ENCODE data around the gene BRPF1.

Gene BRPF1

DNA sequence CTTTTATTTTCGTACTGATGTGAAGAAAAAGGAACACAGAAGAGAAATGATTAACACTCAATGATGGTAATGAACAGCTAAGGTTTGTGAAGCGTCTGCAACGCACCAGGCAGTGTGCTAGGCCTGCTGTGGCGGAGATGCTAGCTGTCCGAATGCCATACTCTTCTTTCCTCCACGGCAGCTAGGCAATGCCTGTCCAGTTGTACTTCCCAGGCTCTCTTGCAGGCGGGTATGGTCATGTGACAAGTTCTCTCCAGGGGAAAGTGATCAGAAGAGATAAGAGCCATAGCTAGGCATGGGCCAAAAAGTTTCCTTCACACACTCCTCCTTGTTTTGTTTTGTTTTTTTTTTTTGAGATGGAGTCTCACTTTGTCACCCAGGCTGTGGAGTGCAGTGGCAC, 54.1 kb downstream of the BRPF1 start:
- TF ChIP-seq, protein P1, sequence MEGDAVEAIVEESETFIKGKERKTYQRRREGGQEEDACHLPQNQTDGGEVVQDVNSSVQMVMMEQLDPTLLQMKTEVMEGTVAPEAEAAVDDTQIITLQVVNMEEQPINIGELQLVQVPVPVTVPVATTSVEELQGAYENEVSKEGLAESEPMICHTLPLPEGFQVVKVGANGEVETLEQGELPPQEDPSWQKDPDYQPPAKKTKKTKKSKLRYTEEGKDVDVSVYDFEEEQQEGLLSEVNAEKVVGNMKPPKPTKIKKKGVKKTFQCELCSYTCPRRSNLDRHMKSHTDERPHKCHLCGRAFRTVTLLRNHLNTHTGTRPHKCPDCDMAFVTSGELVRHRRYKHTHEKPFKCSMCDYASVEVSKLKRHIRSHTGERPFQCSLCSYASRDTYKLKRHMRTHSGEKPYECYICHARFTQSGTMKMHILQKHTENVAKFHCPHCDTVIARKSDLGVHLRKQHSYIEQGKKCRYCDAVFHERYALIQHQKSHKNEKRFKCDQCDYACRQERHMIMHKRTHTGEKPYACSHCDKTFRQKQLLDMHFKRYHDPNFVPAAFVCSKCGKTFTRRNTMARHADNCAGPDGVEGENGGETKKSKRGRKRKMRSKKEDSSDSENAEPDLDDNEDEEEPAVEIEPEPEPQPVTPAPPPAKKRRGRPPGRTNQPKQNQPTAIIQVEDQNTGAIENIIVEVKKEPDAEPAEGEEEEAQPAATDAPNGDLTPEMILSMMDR (IDR thresholded peaks at IDR 0.05; ENCODE audit: insufficient read depth, low read length, poor library complexity, severe bottlenecking): no peak
- TF ChIP-seq EZH2phosphoT487 (conservative IDR thresholded peaks at IDR 0.05; ENCODE audit: low read length): no peak
- Histone ChIP-seq H3K27ac (ENCODE audit: low read depth, low read length) (no peak overlapping the region), H3K27me3 (ENCODE audit: low read length) (no peaks in the 10 kb centered on the region), H3K4me3 (ENCODE audit: insufficient read depth, low read length, poor library complexity, severe bottlenecking) (no peak overlapping the region), H3K36me3 (ENCODE audit: low read length) (0 out of 2 replicates have a peak, but pooled peaks cover 3% of the 10 kb centered on the region), H3F3A (ENCODE audit: insufficient read depth) (peaks cover 31% of the 10 kb centered on the region), H3K9me2 (replicated peaks; ENCODE audit: insufficient read depth, low read length) (no peaks in the 10 kb centered on the region), H2AFZ (ENCODE audit: low read depth, low read length, severe bottlenecking) (no peak overlapping the region), H3K9ac (ENCODE audit: low read length) (no peak overlapping the region), H3K9me3 (ENCODE audit: insufficient read depth, low read length) (no peaks in the 10 kb centered on the region), H4K20me1 (ENCODE audit: low read depth, low read length) (no peaks in the 10 kb centered on the region), H3K4me2 (ENCODE audit: low read depth, low read length, poor library complexity, severe bottlenecking) (no peak overlapping the region), H3K79me2 (ENCODE audit: insufficient read depth, low read length) (no peaks in the 10 kb centered on the region)

DNA sequence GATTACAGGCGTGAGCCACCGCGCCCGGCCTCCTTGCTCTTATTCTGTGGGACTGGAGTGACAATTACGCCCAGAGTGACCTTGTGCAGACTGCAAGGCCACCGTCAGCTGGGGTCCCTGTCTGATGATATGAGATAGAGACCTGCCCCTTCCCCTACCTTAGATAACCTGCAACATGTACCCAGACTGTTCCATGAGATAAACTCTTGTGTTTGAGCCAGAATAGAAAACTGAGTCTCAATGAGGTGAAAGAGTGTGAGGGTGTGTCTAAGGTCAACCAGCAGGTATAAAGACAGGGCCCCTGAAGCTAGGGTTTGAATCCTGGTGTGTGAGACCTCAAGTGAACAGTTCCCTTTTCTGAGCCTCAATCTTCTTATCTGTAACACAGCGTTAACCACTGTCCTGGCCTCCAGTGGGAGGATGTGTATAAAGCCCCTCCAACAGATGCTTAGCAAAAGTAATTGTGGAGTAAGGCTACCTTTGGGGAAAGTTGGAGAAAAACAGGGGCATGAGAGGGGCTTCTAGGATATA, 54.7 kb downstream of the BRPF1 start:
- Histone ChIP-seq H3K4me3 (ENCODE audit: insufficient read depth, low read length, poor library complexity, severe bottlenecking) (no peak overlapping the region), H3K36me3 (ENCODE audit: low read length) (0 out of 2 replicates have a peak, but pooled peaks cover 3% of the 10 kb centered on the region), H3K27me3 (ENCODE audit: low read length) (no peaks in the 10 kb centered on the region), H3K9me3 (ENCODE audit: insufficient read depth, low read length) (no peaks in the 10 kb centered on the region), H3K9ac (ENCODE audit: low read length) (no peak overlapping the region), H3F3A (ENCODE audit: insufficient read depth) (peaks cover 25% of the 10 kb centered on the region), H2AFZ (ENCODE audit: low read depth, low read length, severe bottlenecking) (no peak overlapping the region), H4K20me1 (ENCODE audit: low read depth, low read length) (no peaks in the 10 kb centered on the region), H3K27ac (ENCODE audit: low read depth, low read length) (no peak overlapping the region), H3K79me2 (ENCODE audit: insufficient read depth, low read length) (no peaks in the 10 kb centered on the region), H3K9me2 (replicated peaks; ENCODE audit: insufficient read depth, low read length) (no peaks in the 10 kb centered on the region), H3K4me2 (ENCODE audit: low read depth, low read length, poor library complexity, severe bottlenecking) (no peak overlapping the region)
- TF ChIP-seq, protein P1 (IDR thresholded peaks at IDR 0.05; ENCODE audit: insufficient read depth, low read length, poor library complexity, severe bottlenecking): no peak
- TF ChIP-seq EZH2phosphoT487 (conservative IDR thresholded peaks at IDR 0.05; ENCODE audit: low read length): no peak

DNA sequence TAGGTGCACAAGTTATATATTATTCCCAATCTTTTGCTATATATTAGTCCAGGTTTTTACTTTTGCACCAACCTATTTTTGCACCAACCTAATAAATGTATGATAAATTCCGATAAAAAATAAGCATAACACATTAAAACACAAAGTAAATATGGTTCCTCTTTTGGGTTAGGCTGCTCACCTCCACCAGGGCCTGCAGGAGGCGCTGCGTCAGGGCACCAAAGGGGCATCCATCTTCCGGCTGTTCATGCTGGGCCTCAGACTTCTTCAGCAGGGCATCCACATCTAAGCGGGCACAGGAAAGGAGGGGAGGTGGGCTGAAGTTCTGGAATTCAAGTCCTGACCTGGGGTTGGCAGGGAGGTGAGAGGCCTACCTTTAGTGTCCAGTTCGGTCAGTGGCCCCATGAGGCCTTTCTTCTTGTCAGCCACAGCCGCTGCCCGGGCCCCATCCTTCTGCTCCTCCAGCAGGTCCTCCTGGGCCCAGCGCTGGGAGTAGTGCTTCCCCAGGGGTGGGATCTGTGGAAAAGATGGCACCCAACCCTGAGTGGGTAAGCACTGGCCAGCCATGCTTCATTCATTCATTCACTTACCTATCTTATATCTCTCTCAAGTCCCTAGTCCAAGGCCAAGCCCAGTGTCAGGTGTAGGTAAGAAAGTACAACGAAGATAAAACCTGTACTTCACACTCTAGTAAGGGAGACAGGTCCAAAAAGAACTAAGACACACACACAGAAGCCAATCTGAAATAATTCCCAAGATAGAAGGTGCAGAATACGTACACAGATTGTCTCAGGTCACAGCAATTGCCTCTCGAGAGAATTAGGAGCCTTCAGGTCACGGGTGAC, 55.5 kb downstream of the BRPF1 start:
- TF ChIP-seq, protein P1 (IDR thresholded peaks at IDR 0.05; ENCODE audit: insufficient read depth, low read length, poor library complexity, severe bottlenecking): peak; percentile 47
- no peak for TF ChIP-seq EZH2phosphoT487 (conservative IDR thresholded peaks at IDR 0.05; ENCODE audit: low read length)
- Histone ChIP-seq H3K9me2 (replicated peaks; ENCODE audit: insufficient read depth, low read length) (no peaks in the 10 kb centered on the region), H3K9ac (ENCODE audit: low read length) (no peak overlapping the region), H3K9me3 (ENCODE audit: insufficient read depth, low read length) (no peaks in the 10 kb centered on the region), H4K20me1 (ENCODE audit: low read depth, low read length) (no peaks in the 10 kb centered on the region), H3K27ac (ENCODE audit: low read depth, low read length) (no peak overlapping the region), H3K4me2 (ENCODE audit: low read depth, low read length, poor library complexity, severe bottlenecking) (no peak overlapping the region), H3K4me3 (ENCODE audit: insufficient read depth, low read length, poor library complexity, severe bottlenecking) (no peak overlapping the region), H3K27me3 (ENCODE audit: low read length) (no peaks in the 10 kb centered on the region), H3K79me2 (ENCODE audit: insufficient read depth, low read length) (peaks cover 7% of the 10 kb centered on the region; the same call in 1 of the 2 replicates), H3F3A (ENCODE audit: insufficient read depth) (peaks cover 19% of the 10 kb centered on the region), H2AFZ (ENCODE audit: low read depth, low read length, severe bottlenecking) (no peak overlapping the region), H3K36me3 (ENCODE audit: low read length) (0 out of 2 replicates have a peak, but pooled peaks cover 3% of the 10 kb centered on the region)
